ENCODE measurements around the gene CGRRF1. TPM values are rescaled to one million over a fixed set of nuclear protein-coding genes. Genes with fewer than 3 reads are reported as not detected.

Gene CGRRF1
- total RNA-seq, 1 donor from 2014 or later, result 1.2 TPM

DNA sequence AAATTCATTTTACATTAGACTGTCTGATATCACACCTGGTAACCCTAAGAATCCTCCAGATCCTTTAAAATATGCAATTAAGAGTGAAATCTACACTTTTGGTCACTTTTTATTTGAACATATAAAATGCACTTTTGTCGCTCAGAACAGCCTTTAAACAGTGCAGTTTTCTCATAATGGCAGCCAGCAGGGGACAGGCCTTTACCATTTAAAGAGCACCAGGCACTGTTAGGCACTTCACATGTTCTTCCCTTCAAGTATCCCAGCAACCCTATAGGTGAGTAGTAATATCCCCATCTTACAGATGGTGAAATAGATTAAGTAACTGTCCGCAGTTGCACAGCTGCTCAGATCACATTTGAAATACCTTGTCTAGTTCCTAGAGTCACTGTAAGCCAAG is 45.9 kb downstream of the CGRRF1 start:
- TF ChIP-seq, protein P1, sequence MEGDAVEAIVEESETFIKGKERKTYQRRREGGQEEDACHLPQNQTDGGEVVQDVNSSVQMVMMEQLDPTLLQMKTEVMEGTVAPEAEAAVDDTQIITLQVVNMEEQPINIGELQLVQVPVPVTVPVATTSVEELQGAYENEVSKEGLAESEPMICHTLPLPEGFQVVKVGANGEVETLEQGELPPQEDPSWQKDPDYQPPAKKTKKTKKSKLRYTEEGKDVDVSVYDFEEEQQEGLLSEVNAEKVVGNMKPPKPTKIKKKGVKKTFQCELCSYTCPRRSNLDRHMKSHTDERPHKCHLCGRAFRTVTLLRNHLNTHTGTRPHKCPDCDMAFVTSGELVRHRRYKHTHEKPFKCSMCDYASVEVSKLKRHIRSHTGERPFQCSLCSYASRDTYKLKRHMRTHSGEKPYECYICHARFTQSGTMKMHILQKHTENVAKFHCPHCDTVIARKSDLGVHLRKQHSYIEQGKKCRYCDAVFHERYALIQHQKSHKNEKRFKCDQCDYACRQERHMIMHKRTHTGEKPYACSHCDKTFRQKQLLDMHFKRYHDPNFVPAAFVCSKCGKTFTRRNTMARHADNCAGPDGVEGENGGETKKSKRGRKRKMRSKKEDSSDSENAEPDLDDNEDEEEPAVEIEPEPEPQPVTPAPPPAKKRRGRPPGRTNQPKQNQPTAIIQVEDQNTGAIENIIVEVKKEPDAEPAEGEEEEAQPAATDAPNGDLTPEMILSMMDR (IDR thresholded peaks at IDR 0.05), result no peak
- no peak for DNase-seq (ENCODE audit: low spot score in 2 of 2)
- Histone ChIP-seq H3K4me1 (no peaks in the 10 kb centered on the region), H3K36me3 (no peaks in the 10 kb centered on the region), H3K9me3 (no peaks in the 10 kb centered on the region), H3K4me3 (no peak overlapping the region), H3K27ac (no peak overlapping the region), H3K27me3 (no peaks in the 10 kb centered on the region)
- intact Hi-C loops (cut with DNase I), result no loop called here

DNA sequence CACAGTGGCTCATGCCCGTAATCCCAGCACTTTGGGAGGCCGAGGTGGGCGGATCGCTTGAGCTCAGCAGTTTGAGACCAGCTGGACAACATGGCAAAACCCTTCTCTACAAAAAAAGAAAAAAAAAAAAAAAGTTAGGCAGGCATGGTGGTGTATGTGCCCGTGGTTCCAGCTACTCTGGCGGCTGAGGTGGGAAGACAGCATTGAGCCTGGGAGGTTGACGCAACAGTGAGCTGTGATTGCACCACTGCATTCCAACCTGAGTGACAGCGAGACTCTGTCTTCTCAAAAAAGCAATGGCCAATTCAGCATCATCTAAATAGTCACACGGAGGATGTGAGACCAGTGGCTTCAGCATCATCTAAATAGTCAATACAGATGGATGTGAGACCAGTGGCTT is 46.8 kb downstream of the CGRRF1 start:
- DNase-seq (ENCODE audit: low spot score in 2 of 2), result no peak
- intact Hi-C loops (cut with DNase I), result no loop called here
- TF ChIP-seq, protein P1 (IDR thresholded peaks at IDR 0.05), result no peak
- no peaks in the 10 kb centered on the region for H3K36me3 ChIP-seq
- H3K4me3 ChIP-seq, result no peak overlapping the region
- H3K27me3 ChIP-seq, result no peaks in the 10 kb centered on the region
- H3K9me3 ChIP-seq, result no peaks in the 10 kb centered on the region
- H3K4me1 ChIP-seq, result no peaks in the 10 kb centered on the region
- H3K27ac ChIP-seq, result no peak overlapping the region

DNA sequence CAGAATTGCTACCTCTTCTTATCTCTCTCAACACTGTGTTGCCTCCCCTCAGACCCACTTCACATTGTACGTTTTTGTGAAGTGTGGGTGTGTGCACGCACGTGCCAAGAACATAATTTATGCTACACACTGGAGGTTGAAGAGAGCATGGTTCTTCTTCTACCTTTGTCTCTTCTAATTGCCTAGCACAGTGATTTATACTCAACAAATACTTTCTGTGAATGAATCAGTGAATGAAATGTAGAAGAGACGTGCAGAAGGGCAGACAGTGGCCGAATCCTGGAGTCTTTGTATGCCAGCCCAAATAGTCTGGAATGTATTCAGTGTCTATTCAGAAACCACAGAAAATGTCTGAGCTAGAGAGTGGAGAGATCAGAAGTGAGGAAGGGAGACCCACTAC is 52.6 kb downstream of the CGRRF1 start:
- no peaks in the 10 kb centered on the region for H3K27me3 ChIP-seq
- TF ChIP-seq, protein P1 (IDR thresholded peaks at IDR 0.05), result no peak
- DNase-seq (ENCODE audit: low spot score in 2 of 2), result no peak
- H3K4me1 ChIP-seq, result peaks cover 0 to 3% of the 10 kb centered on the region in 2 donors
- H3K9me3 ChIP-seq, result no peaks in the 10 kb centered on the region
- no peak overlapping the region for H3K27ac ChIP-seq
- intact Hi-C loops (cut with DNase I), result loop anchor here (5.0 kb wide), 1 partner anchor 330 kb away; no protein-coding TSS in a partner anchor
- H3K4me3 ChIP-seq, result no peak overlapping the region
- no peaks in the 10 kb centered on the region for H3K36me3 ChIP-seq

DNA sequence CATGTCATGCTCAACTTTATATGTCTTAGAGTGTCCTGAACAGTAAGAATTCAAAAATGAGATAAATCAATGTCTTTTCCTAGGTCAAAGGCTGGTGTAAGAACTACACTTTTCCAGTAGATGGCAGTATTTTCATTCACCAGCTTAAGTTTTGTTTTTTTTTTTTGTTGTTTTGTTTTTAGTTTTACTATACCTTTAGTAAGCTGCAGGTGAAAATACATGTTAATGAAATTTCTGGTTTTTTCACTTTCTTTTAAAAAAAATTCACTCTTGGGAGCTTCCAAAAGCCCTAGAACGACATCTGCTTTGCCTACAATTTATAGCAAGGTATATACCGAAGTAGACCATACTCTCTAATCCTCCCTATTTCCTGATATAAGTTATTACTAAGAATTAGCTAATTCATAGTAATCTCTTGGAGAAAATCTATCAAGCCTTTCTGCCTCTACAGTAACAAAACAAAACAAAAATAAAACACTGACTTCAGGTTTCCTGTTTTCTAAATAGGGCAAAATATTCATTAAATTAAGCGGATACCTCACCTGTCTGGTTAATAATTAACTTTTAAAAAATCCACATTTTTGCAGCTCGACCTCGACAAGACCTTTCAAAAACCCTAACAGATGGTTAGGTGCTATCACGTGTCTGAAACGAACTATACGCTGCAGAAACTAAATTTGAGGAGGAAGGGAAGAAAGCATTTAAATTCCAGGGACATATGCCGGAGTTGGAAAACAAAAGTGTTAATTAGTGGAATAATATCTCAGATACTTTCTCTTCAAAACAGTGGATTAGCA is 54.6 kb downstream of the CGRRF1 start:
- intact Hi-C loops (cut with DNase I), result loop anchor here (1.0 to 5.0 kb wide), 3 partner anchors 127 to 328 kb away; no protein-coding TSS in a partner anchor
- H3K27ac ChIP-seq, result peak overlapping the region; percentile 99 to 100
- peaks cover 0 to 6% of the 10 kb centered on the region in 2 donors for H3K36me3 ChIP-seq
- TF ChIP-seq, protein P1 (IDR thresholded peaks at IDR 0.05), result peak; percentile 63 to 82 (median 78)
- no peak for DNase-seq (ENCODE audit: low spot score in 2 of 2)
- H3K4me3 ChIP-seq, result peak overlapping the region; percentile 87 to 91
- H3K4me1 ChIP-seq, result peaks cover 0 to 5% of the 10 kb centered on the region in 2 donors
- no peaks in the 10 kb centered on the region for H3K27me3 ChIP-seq
- no peaks in the 10 kb centered on the region for H3K9me3 ChIP-seq

GRCh38 chr14:54564868-54565784 is 55.4 kb downstream of the CGRRF1 start:
- TF ChIP-seq, protein P1 (IDR thresholded peaks at IDR 0.05), result peak; percentile 20 to 41 (median 32)
- Histone ChIP-seq H3K4me3 (peak overlapping the region; percentile 87 to 91), H3K27me3 (no peaks in the 10 kb centered on the region), H3K27ac (peak overlapping the region; percentile 99 to 100), H3K9me3 (no peaks in the 10 kb centered on the region), H3K36me3 (peaks cover 0 to 6% of the 10 kb centered on the region in 2 donors), H3K4me1 (peaks cover 0 to 8% of the 10 kb centered on the region in 2 donors)
- peak in 1 of 2 donors; percentile 85 for DNase-seq (ENCODE audit: low spot score in 2 of 2)
- intact Hi-C loops (cut with DNase I), result loop anchor here (1.0 to 5.0 kb wide), 4 partner anchors 126 to 327 kb away; no protein-coding TSS in a partner anchor
